ENCODE measurements around the gene KCNN1. TPM values are rescaled to one million over a fixed set of nuclear protein-coding genes. Genes with fewer than 3 reads are reported as not detected.

The KCNN1 gene
- total RNA-seq, 3 donors from 2014 or later: 0.79 TPM; not detected in 2

- TF ChIP-seq CTCF (IDR thresholded peaks at IDR 0.05): no peak
- H3K4me1 ChIP-seq (ENCODE audit: low read depth): peaks cover 18% of the 10 kb centered on the region
- DNase-seq (no peak), ATAC-seq (no peak)
- H3K9me3 ChIP-seq: no peaks in the 10 kb centered on the region
- H3K4me3 ChIP-seq: no peak overlapping the region
- no peaks in the 10 kb centered on the region for H3K36me3 ChIP-seq (ENCODE audit: low read depth)
- intact Hi-C loops (cut with DNase I, micrococcal nuclease): loop anchor here in 1 of 2 donors (5.0 kb wide), 1 partner anchor 61 kb away; no protein-coding TSS in a partner anchor
Observed at GRCh38 chr19:17998827-17999150, 31.9 kb downstream of the KCNN1 start.

- TF ChIP-seq CTCF (IDR thresholded peaks at IDR 0.05): no peak
- intact Hi-C loops (cut with DNase I, micrococcal nuclease): loop anchor here in 1 of 2 donors (5.0 kb wide), 1 partner anchor 63 kb away; no protein-coding TSS in a partner anchor
- ATAC-seq (peak; percentile 19), DNase-seq (peak in 2 of 3 donors; percentile 65 to 70)
- Histone ChIP-seq H3K4me1 (ENCODE audit: low read depth) (peaks cover 18% of the 10 kb centered on the region), H3K9me3 (no peaks in the 10 kb centered on the region), H3K36me3 (ENCODE audit: low read depth) (no peaks in the 10 kb centered on the region), H3K4me3 (no peak overlapping the region)
Observed at GRCh38 chr19:17999684-18000479, 33.0 kb downstream of the KCNN1 start.

GRCh38 chr19:18000480-18000914, 33.6 kb downstream of the KCNN1 start:
- Histone ChIP-seq H3K9me3 (no peaks in the 10 kb centered on the region), H3K4me1 (ENCODE audit: low read depth) (peaks cover 18% of the 10 kb centered on the region), H3K36me3 (ENCODE audit: low read depth) (no peaks in the 10 kb centered on the region), H3K4me3 (no peak overlapping the region)
- intact Hi-C loops (cut with DNase I, micrococcal nuclease): no loop called here
- no peak for DNase-seq
- no peak for TF ChIP-seq CTCF (IDR thresholded peaks at IDR 0.05)
- ATAC-seq: no peak

GRCh38 chr19:18000915-18001776, 34.2 kb downstream of the KCNN1 start:
- intact Hi-C loops (cut with DNase I, micrococcal nuclease): no loop called here
- H3K4me1 ChIP-seq (ENCODE audit: low read depth): peaks cover 18% of the 10 kb centered on the region
- H3K4me3 ChIP-seq: peak overlapping the region; percentile 48

More at GRCh38 chr19:18000915-18001776, 34.2 kb downstream of the KCNN1 start:
- DNase-seq: peak; percentile 95 to 96 (median 96)
- no peaks in the 10 kb centered on the region for H3K36me3 ChIP-seq (ENCODE audit: low read depth)
- TF ChIP-seq CTCF (IDR thresholded peaks at IDR 0.05): no peak
- H3K9me3 ChIP-seq: no peaks in the 10 kb centered on the region
- ATAC-seq: peak; percentile 91
